Measurements from ENCODE around the gene CALR3.

DNA sequence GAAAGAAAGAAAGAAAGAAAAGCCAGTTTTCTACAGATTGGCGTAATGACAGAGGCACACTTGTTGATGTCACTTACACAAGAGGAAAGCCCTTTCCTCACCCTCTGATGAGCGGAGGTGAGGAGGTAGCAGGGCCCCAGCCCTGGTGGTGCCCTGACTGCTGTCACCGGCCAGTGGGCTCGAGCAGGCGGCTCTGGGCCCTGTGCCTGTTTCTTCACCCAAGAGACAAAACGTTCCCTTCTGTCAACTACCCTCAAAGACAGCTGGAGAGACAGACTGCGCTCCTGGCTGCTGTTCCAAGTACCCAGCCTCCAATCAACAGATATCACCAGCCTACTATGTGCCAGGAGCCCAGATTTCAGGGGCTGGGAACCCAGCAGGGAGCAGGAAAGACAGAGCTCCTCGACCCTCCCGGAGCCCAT lies 34.3 kb downstream of the CALR3 start:
- TF ChIP-seq, protein P1, sequence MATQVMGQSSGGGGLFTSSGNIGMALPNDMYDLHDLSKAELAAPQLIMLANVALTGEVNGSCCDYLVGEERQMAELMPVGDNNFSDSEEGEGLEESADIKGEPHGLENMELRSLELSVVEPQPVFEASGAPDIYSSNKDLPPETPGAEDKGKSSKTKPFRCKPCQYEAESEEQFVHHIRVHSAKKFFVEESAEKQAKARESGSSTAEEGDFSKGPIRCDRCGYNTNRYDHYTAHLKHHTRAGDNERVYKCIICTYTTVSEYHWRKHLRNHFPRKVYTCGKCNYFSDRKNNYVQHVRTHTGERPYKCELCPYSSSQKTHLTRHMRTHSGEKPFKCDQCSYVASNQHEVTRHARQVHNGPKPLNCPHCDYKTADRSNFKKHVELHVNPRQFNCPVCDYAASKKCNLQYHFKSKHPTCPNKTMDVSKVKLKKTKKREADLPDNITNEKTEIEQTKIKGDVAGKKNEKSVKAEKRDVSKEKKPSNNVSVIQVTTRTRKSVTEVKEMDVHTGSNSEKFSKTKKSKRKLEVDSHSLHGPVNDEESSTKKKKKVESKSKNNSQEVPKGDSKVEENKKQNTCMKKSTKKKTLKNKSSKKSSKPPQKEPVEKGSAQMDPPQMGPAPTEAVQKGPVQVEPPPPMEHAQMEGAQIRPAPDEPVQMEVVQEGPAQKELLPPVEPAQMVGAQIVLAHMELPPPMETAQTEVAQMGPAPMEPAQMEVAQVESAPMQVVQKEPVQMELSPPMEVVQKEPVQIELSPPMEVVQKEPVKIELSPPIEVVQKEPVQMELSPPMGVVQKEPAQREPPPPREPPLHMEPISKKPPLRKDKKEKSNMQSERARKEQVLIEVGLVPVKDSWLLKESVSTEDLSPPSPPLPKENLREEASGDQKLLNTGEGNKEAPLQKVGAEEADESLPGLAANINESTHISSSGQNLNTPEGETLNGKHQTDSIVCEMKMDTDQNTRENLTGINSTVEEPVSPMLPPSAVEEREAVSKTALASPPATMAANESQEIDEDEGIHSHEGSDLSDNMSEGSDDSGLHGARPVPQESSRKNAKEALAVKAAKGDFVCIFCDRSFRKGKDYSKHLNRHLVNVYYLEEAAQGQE (IDR thresholded peaks at IDR 0.05; ENCODE audit: low read depth): no peak
- TF ChIP-seq, protein P2, sequence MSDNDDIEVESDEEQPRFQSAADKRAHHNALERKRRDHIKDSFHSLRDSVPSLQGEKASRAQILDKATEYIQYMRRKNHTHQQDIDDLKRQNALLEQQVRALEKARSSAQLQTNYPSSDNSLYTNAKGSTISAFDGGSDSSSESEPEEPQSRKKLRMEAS (IDR thresholded peaks at IDR 0.05): no peak
- TF ChIP-seq EP300 (IDR thresholded peaks at IDR 0.05; ENCODE audit: borderline replicate concordance): no peak
- no peak for TF ChIP-seq FOXM1 (IDR thresholded peaks at IDR 0.05; ENCODE audit: borderline replicate concordance, low read depth)
- no peak for TF ChIP-seq USF1 (IDR thresholded peaks at IDR 0.05)
- TF ChIP-seq YY1 (IDR thresholded peaks at IDR 0.05; ENCODE audit: low read depth): no peak
- TF ChIP-seq TAF1 (IDR thresholded peaks at IDR 0.05; ENCODE audit: low read depth): no peak
- TF ChIP-seq CREB1 (IDR thresholded peaks at IDR 0.05; ENCODE audit: low read depth): no peak
- no peak for TF ChIP-seq CEBPB (IDR thresholded peaks at IDR 0.05)
- TF ChIP-seq TCF12 (IDR thresholded peaks at IDR 0.05; ENCODE audit: low read depth): no peak
- TF ChIP-seq EGR1 (IDR thresholded peaks at IDR 0.05): no peak
- TF ChIP-seq RAD21 (IDR thresholded peaks at IDR 0.05; ENCODE audit: low read depth): no peak
- TF ChIP-seq TEAD4 (IDR thresholded peaks at IDR 0.05): no peak
- TF ChIP-seq NFIC (IDR thresholded peaks at IDR 0.05): no peak
